HG03139 (cell line): ENCODE measurements around the gene MYLIP.
"Not testable (repeated sequence)": the region's sequence is repeated elsewhere in the genome, so short reads cannot be mapped to it uniquely, and the experiment has no call there.

Source experiments
- ATAC-seq: cut with Tn5 transposase; IDR thresholded peaks from one replicate; pipeline ENCODE4 v1.9.1; 2021; ENCODE audit not compliant: unreplicated experiment

Gene MYLIP

DNA sequence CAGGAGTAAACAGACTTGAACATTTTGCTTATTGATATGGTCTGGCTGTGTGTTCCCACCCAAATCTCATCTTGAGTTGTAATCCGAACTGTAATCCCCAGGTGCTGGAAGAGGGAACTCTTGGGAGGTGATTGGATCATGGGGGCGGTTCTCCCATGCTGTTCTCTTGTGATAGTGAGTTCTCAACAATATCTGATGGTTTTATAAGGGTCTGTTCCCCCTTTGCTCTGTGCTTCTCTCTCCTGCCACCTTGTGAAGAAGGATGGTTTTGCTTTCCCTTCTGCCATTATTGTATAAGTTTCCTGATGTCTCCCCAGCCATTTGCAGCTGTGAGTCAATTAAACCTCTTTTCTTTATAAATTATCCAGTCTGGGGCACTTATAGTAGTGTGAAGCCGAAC is 40.0 kb downstream of the MYLIP start:
- ATAC-seq: no peak

DNA sequence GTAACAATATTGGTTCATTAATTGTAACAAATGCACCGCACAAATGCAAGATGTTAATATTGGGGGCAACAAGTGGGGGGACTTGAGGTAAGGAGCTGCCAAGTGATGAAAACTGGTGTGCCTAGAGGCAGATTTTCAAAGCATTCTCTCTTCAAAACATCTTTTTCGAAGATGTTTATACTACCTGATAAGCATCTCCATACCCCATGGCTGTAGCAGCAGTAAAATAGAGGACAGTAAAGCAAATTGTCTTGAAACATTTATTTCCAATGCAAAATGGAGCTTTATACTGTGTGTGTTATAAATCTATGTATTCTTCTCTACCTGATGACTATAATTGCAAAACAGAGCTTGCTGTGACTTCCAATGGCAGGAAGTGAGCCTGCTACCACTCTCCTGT is 42.5 kb downstream of the MYLIP start:
- ATAC-seq: no peak

DNA sequence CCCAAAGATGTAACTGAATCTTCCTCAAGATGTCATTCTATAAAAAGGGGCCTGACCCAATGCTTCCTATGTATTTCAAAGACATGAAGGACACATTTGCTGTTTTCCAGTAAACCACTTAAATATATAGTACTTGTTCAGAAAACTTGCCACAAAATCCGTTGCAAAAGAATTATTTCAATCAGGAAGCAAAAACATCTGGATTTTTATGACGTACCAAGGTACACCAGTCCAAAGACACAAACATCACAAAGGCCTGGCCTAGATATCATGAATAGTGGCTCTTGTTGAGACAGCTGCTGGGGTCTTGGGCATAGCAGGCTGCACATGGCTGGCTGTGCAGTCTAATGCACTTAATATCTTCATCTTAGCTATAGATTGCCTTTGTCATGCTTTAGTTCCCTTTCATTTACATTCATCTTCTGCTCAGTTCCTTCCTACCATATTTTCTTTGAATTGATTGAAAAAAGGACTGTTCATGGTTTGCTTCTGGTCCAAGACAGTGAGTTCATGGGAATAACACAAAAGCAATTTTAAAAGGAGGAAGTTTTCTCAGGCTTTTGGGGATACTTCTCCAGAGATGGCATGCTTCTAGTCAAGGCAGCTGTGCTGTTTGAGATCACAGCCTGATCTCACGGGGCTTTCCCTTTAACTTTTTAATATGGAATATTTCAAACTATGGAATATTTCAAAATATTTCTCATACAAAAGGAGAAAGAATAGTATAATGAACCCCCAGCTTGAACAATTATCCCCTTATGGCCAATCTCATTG is 44.5 kb downstream of the MYLIP start:
- ATAC-seq: no peak

DNA sequence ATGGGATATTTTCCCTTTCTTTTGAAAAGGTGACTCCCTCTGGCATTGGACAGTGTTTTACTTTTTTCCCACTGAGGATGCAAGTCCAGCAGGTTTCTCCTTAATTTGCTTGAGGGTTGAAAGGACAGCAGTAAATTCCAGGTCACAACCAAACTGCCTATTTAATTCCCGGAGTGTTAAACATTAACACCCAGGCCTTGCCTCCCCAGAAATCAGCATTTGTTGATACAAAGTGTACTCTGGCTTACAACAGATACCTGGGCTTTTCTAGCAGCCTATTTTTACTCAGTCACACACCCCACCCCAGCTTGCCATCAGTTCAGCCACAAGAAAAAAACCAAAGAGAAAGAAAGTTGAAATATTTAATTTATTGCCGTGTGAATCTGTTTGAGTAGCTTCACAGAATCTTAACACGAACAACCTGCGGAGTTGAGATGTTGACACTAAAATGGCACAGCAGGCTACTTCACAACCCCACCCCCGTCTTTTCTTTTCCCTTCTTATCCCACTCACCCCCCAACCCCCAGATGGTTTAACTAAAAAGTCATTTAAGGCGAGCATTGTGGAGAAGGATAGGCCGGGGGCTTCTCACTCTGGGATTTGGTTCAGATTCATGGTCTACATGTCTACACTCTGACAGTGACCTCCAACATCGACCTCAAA is 45.7 kb downstream of the MYLIP start:
- no peak for ATAC-seq

DNA sequence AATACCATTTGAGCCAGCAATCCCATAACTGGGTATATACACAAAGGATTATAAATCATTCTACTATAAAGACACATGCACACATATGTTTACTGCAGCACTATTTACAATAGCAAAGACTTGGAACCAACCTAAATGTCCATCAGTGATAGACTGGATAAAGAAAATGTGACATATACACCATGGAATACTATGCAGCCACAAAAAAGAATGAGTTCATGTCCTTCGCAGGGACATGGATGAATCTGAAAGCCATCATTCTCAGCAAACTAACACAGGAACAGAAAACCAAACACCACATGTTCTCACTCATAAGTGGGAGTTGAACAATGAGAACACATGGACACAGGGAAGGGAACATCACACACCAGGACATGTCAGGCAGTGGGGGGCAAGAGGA is 47.7 kb downstream of the MYLIP start:
- ATAC-seq: not testable (repeated sequence)

DNA sequence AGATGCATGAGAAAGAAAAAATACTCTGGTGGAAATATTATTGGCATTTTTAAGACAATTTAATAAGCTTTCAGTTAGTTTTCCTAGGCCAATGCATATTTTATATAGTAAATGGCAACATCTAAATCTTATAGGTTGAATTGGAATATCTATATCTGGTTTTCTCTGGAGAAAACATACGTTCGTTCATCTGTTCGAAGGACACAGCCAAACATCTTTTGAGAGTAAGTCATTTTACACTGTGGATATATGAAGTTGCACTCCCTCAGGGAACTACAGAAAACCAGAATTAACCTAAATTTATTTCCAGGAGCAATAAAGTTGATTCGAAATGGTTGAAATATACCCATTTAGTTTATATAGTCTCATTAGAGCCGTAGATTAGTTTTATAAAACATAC is 49.0 kb downstream of the MYLIP start:
- no peak for ATAC-seq

DNA sequence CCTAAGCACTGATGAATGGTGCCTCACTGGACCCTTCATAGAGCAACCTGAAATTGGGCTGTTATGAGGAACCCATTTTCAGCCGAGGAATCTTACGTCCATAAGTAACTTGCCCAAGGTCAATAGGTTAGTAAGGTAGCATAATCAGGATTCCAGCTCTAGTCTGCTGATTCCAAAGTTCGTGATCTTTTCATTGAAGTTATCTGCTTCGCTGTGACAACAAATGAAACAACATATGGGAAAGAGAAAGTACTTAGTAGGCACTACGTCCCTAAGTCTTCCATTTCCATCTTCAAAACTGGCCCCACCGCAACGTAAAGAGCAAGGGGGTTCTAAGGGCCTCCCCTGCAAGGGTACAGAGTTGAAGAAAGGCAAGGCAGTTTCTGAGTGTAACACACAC is 49.5 kb downstream of the MYLIP start:
- ATAC-seq: no peak

DNA sequence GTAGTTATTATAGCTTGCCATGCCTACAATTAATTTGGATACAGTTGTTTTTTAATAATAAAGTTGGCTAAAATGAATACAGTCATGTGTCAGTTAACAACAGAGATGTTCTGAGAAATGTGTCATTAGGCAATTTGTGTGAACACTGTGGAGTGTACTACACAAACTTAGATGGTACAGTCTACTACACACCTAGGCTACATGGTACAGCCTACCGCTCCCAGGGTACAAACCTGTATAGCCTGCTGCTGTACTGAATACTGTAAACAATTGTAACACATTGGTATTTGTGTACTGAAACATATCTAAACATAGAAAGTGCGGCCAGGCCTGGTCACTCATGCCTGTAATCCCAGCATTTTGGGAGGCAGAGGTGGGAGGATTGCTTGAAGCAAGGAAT is 50.2 kb downstream of the MYLIP start:
- no peak for ATAC-seq

DNA sequence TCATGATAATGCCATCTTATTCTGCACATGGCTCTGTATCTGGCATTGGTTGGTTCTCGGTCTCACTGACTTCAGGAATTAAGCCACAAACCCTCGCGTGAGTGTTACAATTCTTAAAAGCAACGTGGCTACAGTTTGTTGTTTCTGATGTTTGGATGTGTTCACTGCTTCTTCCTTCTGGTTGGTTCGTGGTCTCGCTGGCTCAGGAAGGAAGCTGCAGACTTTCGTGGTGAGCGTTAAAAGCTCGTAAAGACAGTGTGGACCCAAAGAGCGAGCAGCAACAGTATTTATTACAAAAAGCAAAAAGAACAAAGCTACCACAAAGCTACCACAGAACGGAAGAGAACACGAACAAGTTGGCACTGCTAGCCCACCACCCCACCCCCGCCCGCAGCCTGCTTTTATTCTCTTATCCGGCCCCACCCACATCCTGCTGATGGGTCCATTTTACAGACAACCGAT is 51.1 kb downstream of the MYLIP start:
- ATAC-seq: no peak

DNA sequence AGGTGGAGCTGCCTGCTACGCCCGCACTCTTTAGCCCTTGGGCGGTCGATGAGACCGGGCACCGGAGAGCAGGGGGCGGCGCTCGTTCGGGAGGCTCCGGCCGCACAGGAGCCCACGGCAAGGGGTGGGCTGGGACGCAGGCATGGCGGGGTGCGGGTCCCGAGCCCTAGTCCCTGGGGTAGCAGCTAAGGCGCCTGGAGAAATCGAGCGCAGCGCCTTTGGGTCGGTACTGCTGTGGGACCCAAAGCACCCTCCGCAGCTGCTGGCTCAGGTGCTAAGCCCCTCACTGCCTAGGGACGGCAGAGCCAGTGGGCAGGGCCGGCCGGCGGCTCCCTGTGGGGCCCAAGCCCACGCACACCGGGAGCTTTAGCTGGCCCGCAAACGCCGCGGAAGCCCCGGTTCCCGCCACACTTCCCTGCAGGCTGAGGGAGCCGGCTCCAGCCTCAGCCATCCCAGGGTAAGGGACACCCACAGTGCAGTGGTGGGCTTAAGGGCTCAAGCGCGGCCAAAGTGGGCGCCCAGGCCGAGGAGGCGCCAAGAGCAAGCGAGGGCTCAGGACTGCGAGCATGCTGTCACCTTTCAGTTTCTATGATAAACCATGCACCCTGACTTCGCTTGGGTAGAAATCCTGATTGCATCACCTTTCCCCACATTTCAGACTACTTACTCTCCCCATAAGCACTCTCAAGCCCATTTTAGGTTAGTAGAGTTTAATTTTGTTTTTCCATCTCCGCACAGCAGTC is 52.0 kb downstream of the MYLIP start:
- ATAC-seq: no peak

DNA sequence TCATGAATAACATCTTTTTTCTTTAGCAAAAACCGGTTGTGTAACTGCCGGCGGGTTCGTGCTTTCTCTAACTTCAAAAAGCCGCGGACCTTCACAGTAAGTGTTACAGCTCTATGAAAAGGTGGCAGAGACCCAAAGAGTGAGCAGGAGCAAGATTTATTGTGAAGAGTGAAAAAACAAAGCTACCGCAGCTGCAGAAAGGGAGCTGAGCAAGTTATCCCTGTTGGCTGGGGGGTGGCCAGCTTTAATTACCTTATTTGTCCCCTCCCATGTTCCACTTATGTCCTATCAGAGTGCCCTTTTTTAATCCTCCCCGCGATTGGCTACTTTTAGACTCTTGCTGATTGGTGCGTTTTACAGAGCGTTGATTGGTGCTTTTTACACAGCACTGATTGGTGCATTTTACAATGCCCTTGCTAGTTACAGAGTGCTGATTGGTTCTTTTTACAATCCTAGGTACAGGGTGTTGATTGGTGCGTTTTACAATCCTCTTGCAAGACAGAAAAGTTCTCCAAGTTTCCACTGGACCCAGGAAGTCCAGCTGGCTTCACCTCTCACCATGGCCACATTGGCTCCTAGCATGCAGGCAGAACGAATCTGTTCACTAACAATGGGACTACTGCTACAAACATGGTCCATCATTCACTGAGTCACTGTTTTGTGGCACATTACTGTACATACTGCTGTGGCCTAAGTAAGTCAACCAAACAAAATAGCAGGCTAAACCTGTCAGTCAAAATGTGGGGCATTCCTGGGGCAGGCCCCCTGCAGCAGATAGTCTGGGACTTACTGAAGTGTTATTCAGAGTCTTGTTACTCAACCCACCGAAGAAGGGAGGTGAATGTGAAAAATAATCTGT is 52.8 kb downstream of the MYLIP start:
- no peak for ATAC-seq

DNA sequence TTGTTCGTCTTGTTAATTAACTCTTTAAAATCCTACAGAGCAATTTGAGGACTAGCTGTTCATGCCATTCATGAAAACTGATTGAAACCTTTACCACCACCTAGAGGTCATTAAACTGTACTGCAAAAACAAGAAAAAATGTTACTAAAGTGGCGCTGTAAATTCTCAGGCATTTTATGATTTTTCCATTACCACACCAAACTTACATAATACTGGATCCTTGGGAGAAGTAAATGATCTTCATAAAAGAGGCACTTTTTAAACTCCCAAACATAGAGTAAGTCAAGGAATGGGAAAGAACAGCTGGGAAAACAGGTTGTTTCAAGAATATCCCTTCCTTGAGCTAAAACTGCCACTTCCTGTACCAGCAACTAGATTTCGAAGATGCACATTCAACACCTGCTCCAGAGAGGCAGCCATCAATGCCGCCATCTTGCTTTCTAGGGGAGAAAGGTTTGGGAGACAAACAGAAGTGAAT is 54.3 kb downstream of the MYLIP start:
- ATAC-seq: no peak

DNA sequence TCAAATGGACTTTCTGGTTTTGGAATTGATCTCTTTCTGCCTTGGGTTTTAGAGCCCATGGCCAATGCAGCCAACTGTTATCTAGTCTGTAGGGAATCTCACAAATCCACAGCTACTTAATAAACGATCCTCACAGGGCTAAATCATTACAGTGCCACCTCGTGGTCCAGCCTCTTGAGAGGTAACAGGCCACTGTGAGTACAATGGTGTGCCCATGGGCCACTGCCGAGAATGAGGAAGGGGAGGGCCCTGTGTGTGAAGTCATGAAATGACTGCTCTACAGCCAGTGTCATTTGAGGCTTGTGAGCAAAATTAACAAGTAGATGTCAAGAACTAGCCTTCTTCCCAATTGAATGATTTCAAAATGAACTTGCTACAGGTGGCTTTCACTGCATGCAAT is 55.2 kb downstream of the MYLIP start:
- ATAC-seq: no peak

DNA sequence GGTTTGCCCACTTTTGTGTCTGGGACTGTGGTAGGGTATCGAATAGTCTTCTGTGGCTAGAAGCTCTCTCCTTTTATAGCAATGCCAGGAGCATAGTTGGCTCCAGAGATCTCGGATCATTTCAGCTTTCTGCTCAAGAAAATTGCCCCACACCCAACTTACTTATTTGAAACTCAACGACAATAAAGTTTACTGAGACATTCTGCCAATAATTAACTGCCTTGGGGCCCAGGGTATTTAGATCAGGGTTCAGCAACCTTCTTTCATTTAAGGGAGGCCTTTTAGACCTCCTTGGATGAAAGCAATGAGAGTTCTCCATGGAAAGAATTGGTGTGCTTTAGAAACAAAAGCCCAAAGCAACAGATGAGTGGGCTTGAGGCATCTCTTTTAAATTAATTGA is 55.7 kb downstream of the MYLIP start:
- ATAC-seq: no peak

DNA sequence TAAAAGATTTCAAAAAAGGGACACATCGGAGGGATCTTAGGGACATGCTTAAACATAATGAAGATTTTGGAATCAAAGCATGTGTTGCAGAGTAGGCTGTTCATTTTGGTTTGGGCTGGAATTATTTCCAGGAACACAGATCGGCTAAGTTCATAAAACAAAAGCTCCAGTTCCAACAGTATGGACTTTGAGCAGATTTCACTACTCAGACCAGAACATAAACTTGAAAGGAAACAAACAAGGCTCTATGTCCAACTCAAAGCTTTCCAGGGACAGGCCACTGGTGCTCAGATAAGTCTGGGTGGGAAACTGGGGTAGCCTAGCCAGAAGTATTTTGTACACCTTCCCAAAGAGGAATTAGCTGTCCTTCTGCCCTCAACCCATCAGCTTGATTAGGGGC is 58.3 kb downstream of the MYLIP start:
- no peak for ATAC-seq

DNA sequence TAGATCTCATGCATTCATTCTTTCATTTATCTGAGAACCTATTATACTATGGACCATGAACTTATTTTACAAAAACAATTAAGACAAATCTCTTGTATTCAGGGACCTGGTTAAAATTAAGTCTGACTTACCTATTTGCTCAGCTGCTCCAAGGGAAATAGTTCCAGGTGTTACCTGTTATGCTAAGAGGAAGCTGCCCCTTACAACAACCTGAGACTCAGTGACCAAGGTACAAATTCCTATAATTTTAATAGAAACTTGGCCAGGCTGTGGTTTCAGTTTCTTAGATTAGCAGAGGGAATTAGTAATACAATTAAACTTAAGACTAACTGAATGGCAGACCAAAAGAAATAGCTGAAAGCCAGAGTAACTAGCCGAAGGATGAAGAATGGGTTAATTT is 61.3 kb downstream of the MYLIP start:
- no peak for ATAC-seq

DNA sequence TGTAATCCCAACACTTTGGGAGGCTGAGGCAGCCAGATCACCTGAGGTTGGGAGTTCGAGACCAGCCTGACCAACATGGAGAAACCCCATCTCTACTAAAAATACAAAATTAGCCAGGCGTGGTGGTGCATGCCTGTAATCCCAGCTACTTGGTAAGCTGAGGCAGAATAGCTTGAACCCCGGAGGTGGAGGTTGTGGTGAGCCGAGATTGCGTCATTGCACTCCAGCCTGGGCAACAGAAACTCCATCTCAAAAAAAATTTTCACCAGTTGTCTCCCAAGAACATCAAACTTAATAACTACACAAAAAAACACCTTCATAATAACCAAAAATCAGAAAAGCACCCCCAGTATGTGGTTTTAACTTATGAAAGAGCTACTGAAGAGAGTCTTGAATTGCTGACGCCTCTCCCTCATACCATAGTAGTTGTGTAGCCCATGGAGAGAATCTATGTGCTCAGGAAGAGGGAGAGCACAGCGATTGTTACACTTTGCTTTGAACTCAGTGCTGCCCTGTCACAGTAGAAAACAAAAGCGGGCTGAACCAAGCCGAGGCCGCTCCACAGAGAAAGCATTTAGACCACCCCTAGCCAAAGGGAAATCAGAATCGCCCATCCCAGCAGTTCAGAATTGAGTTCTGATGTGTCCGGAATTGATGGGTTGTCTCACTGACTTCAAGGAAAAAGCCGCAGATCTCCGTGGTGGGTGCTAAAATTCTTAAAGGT is 67.5 kb downstream of the MYLIP start:
- ATAC-seq: no peak

DNA sequence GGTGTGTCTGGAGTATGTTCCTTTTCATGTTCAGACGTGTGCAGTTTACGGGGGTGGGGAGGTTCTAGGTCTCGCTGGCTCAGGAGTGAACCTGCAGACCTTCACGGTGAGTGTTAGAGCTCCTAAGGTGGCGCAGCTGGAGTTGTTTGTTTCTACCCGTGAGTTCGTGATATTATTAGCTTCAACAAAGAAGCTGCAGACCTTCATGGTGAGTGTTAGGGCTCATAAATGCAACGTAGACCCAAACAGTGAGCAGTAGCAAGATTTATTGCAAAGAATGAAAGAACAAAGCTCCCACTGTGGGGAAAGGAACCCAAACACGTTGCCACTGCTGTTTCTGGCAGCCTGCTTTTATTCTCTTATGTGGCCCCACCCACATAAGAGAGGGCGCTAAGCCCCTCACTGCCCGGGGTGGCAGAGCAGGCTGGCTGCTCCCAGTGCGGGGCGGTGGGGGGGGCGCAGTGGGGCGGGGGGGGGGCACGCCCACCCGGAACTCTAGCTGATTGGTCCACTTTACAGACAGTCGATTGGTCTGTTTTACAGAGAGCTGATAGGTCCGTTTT is 68.2 kb downstream of the MYLIP start:
- ATAC-seq: no peak
